MM.1S (cell line): ENCODE results near the gene ESRRA.

Source experiments
- CTCF ChIP-seq: fragments of 300-600 bp; sonication (generic); IDR thresholded peaks from 2 replicates; pipeline ENCODE4 v1.5.1; 2016; ENCODE audit warnings: antibody characterized with exemption, low read length, mixed read lengths
- EZH2 ChIP-seq: fragments of 300-600 bp; sonication (generic); optimal IDR thresholded peaks from 2 replicates; pipeline ENCODE3; 2017; ENCODE audit warnings: low read depth, mild to moderate bottlenecking, antibody characterized with exemption, low read length, mixed read lengths
- EZH2phosphoT487 ChIP-seq: fragments of 300-600 bp; sonication (generic); IDR thresholded peaks from 2 replicates; pipeline ENCODE4 v1.6.1; 2018; ENCODE audit warnings: antibody characterized with exemption, low read length

- TF ChIP-seq CTCF = peak; percentile 16; the same call in 1 of the 2 replicates
- TF ChIP-seq EZH2 = no peak
- TF ChIP-seq EZH2phosphoT487 = no peak
Observed at GRCh38 chr11:64314146-64314804, 9.0 kb downstream of the ESRRA start.
